H9 (cell line): ENCODE data around the gene DHRSX. TPM values are rescaled to one million over a fixed set of nuclear protein-coding genes. Genes with fewer than 3 reads are reported as not detected.

Experiments used
- DNase-seq: peaks from one replicate; pipeline ENCODE4 v3.0.0-alpha.2; 2017
- H2AFZ ChIP-seq: one replicate; pipeline ENCODE4 v1.6.1; 2013; ENCODE audit warnings: mild to moderate bottlenecking, low read length, control low read depth, moderate library complexity
- H2AK5ac ChIP-seq: 2 replicates; pipeline ENCODE4 v1.6.1; 2013; ENCODE audit warnings: low read length, control low read depth, mixed read lengths; ENCODE audit not compliant: insufficient read length
- H2BK120ac ChIP-seq: one replicate; pipeline ENCODE4 v1.6.1; 2013; ENCODE audit warnings: low read depth, mild to moderate bottlenecking, low read length, control low read depth, inconsistent platforms; ENCODE audit not compliant: poor library complexity, severe bottlenecking
- H2BK12ac ChIP-seq: 2 replicates; pipeline ENCODE4 v1.6.1; 2013; ENCODE audit warnings: low read length, control low read depth, mixed read lengths, low read depth; ENCODE audit not compliant: insufficient read length
- H2BK15ac ChIP-seq: 2 replicates; pipeline ENCODE4 v1.6.1; 2013; ENCODE audit warnings: low read depth, low read length, control low read depth
- H2BK20ac ChIP-seq: one replicate; pipeline ENCODE4 v1.6.1; 2013; ENCODE audit warnings: low read depth, mild to moderate bottlenecking, low read length, control low read depth, inconsistent platforms; ENCODE audit not compliant: poor library complexity, severe bottlenecking
- H2BK5ac ChIP-seq: 2 replicates; pipeline ENCODE4 v1.6.1; 2013; ENCODE audit warnings: low read length, control low read depth, mixed read lengths; ENCODE audit not compliant: insufficient read length
- H3K14ac ChIP-seq: 2 replicates; pipeline ENCODE4 v1.6.1; 2013; ENCODE audit warnings: low read length, control low read depth; ENCODE audit not compliant: insufficient read depth
- H3K18ac ChIP-seq: 2 replicates; pipeline ENCODE4 v1.6.1; 2013; ENCODE audit warnings: low read depth, mild to moderate bottlenecking, mixed read lengths, low read length, control low read depth; ENCODE audit not compliant: insufficient read length
- H3K23ac ChIP-seq: 2 replicates; pipeline ENCODE4 v1.6.1; 2013; ENCODE audit warnings: low read length, control low read depth, mixed read lengths, low read depth; ENCODE audit not compliant: insufficient read length
- H3K23me2 ChIP-seq: 2 replicates; pipeline ENCODE4 v1.6.1; 2013; ENCODE audit warnings: low read depth, mild to moderate bottlenecking, mixed read lengths, low read length, control low read depth; ENCODE audit not compliant: insufficient read length, poor library complexity, severe bottlenecking
- H3K27ac ChIP-seq: 2 replicates; pipeline ENCODE4 v1.5.1; 2013; ENCODE audit warnings: low read length, control low read depth, mixed read lengths, low read depth; ENCODE audit not compliant: insufficient read length
- H3K27me3 ChIP-seq: 2 replicates; pipeline ENCODE4 v1.6.1; 2013; ENCODE audit warnings: low read length, control low read depth, inconsistent platforms; ENCODE audit not compliant: insufficient read depth
- H3K4ac ChIP-seq: 2 replicates; pipeline ENCODE4 v1.6.1; 2013; ENCODE audit warnings: low read depth, mild to moderate bottlenecking, control low read depth, inconsistent platforms, low read length, moderate library complexity
- H3K4me1 ChIP-seq: 2 replicates; pipeline ENCODE4 v1.6.1; 2013; ENCODE audit warnings: low read length, control low read depth, inconsistent platforms; ENCODE audit not compliant: insufficient read depth
- H3K4me2 ChIP-seq: 2 replicates; pipeline ENCODE4 v1.6.1; 2013; ENCODE audit warnings: low read length, control low read depth, mixed read lengths; ENCODE audit not compliant: insufficient read length, insufficient read depth
- H3K56ac ChIP-seq: 2 replicates; pipeline ENCODE4 v1.6.1; 2013; ENCODE audit warnings: low read depth, mild to moderate bottlenecking, mixed read lengths, low read length, control low read depth; ENCODE audit not compliant: insufficient read length
- H3K79me1 ChIP-seq: 2 replicates; pipeline ENCODE4 v1.6.1; 2013; ENCODE audit warnings: low read depth, mild to moderate bottlenecking, moderate library complexity, low read length, control low read depth, inconsistent platforms; ENCODE audit not compliant: insufficient read depth, poor library complexity, severe bottlenecking
- H3K79me2 ChIP-seq: 2 replicates; pipeline ENCODE4 v1.6.1; 2013; ENCODE audit warnings: low read length, control low read depth, inconsistent platforms; ENCODE audit not compliant: insufficient read depth
- H3K9ac ChIP-seq: 2 replicates; pipeline ENCODE4 v1.6.1; 2013; ENCODE audit warnings: low read length, control low read depth, mixed read lengths; ENCODE audit not compliant: insufficient read length; ENCODE audit errors: extremely low read depth
- H3K9me3 ChIP-seq: one replicate; pipeline ENCODE4 v1.6.1; 2013; ENCODE audit warnings: low read depth, low read length, inconsistent platforms; ENCODE audit not compliant: control insufficient read depth
- H3T11ph ChIP-seq: one replicate; pipeline ENCODE4 v1.6.1; 2013; ENCODE audit warnings: mild to moderate bottlenecking, low read length, control low read depth, inconsistent platforms
- H4K20me1 ChIP-seq: one replicate; pipeline ENCODE4 v1.6.1; 2013; ENCODE audit not compliant: control insufficient read depth, insufficient read length, insufficient read depth
- H4K5ac ChIP-seq: 2 replicates; pipeline ENCODE4 v1.6.1; 2013; ENCODE audit warnings: low read depth, mild to moderate bottlenecking, mixed read lengths, low read length, control low read depth; ENCODE audit not compliant: insufficient read length
- H4K8ac ChIP-seq: replicated peaks from 2 replicates; pipeline ENCODE4 v1.6.1; 2013; ENCODE audit warnings: low read length, control low read depth, mixed read lengths, low read depth; ENCODE audit not compliant: insufficient read length
- H4K91ac ChIP-seq: 2 replicates; pipeline ENCODE4 v1.6.1; 2013; ENCODE audit warnings: low read depth, mild to moderate bottlenecking, moderate library complexity, mixed read lengths, low read length, control low read depth; ENCODE audit not compliant: insufficient read length
- H3K27ac Mint-ChIP-seq, 3 experiments: 2 replicates in 2 of 3; 3 replicates in 1 of 3; pipeline ENCODE4 v1.8.0; 2020 to 2021; ENCODE audit warnings: mixed read lengths in 3 of 3, mild to moderate bottlenecking in 1 of 3, moderate library complexity in 1 of 3
- H3K27me3 Mint-ChIP-seq: 2 replicates; pipeline ENCODE4 v1.8.0; 2021; ENCODE audit warnings: low read depth, mild to moderate bottlenecking, moderate library complexity, mixed read lengths
- H3K36me3 Mint-ChIP-seq, 3 experiments: 2 replicates in 2 of 3; 3 replicates in 1 of 3; pipeline ENCODE4 v1.8.0; 2020 to 2021; ENCODE audit warnings: low read depth in 3 of 3, mixed read lengths in 3 of 3; ENCODE audit not compliant: insufficient read depth in 1 of 3
- H3K4me1 Mint-ChIP-seq, 2 experiments: 2 replicates each; pipeline ENCODE4 v1.8.0; 2020; ENCODE audit warnings: mixed read lengths in 2 of 2
- H3K4me3 Mint-ChIP-seq, 2 experiments: 2 replicates in 1 of 2; 3 replicates in 1 of 2; pipeline ENCODE4 v1.8.0; 2020 to 2021; ENCODE audit warnings: mild to moderate bottlenecking in 2 of 2, mixed read lengths in 2 of 2, moderate library complexity in 1 of 2
- H3K9me3 Mint-ChIP-seq, 2 experiments: 2 replicates in 1 of 2; 3 replicates in 1 of 2; pipeline ENCODE4 v1.8.0; 2020; ENCODE audit warnings: mild to moderate bottlenecking in 2 of 2, mixed read lengths in 2 of 2, moderate library complexity in 1 of 2
- WGBS: extraction: QIAGEN DNeasy Blood & Tissue Kit; methylation state at CpG from one replicate; pipeline ENCODE4 v1.1.7; 2013; ENCODE audit warnings: missing lambda C conversion rate, low lambda C conversion rate, mixed read lengths; ENCODE audit not compliant: insufficient read length; ENCODE audit errors: extremely low coverage; 5-methylcytosine and 5-hydroxymethylcytosine counted together
- total RNA-seq: library from RNA; stranded (reverse); gene quantifications from 2 replicates; pipeline ENCODE4 v1.2.1, GENCODE V29; 2021
- TF ChIP-seq, protein P1 (sequence below): fragments of 200-600 bp; sonication (generic); conservative IDR thresholded peaks from 3 replicates; pipeline ENCODE4 v1.8.0; 2021; ENCODE audit warnings: antibody characterized with exemption, mild to moderate bottlenecking

The DHRSX gene
- total RNA-seq, 1 experiment from 2014 or later, result 44.0 TPM

DNA sequence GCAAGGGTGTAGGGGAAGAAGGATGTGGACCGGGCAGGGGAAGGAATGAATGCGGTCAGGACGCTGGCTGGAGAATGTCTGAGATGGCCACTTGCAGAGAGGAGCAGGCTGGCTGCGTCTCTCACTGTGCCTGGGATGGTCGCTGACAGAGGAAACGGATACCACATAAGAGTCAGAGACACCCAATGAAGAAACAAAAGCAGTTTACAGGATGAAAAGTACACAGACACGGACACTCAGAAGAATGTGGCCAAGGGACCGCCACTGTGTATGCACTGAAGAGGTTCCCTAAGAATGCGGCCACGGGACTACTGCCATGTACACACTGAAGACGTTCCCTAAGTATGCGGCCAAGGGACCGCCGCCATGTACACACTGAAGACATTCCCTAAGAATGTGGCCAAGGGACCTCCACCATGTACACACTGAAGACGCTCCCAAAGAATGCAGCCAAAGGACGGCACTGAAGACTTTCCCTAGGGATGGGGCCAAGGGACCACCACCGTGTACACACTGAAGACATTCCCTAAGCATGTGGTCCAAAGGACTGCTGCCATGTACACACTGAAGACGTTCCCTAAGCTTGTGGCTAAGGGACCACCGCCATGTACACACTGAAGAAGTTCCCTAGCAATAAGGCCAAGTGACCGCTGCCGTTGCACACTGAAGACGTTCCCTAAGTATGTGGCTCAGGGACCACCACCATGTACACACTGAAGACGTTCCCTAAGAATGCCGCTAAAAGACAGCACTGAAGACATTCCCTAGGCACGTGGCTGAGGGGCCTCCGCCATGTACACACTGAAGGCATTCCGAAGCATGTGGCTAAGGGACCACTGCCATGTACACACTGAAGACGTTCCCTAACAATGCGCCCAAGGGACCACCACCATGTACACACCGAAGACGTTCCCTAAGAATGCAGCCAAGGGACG, 32.2 kb downstream of the DHRSX start:
- H3K4me2 ChIP-seq, result no peak overlapping the region

More for the DNA sequence above, 32.2 kb downstream of the DHRSX start:
- H3K14ac ChIP-seq, result no peak overlapping the region; the same call in 1 of the 2 replicates
- H2BK15ac ChIP-seq, result no peak overlapping the region
- H3K27me3 Mint-ChIP-seq, result peaks cover 8% of the 10 kb centered on the region
- no peak overlapping the region for H3K27ac Mint-ChIP-seq
- no CpG with 5 or more reads among the region's 32 CpGs for WGBS
- H2BK20ac ChIP-seq, result no peak overlapping the region
- no peak overlapping the region for H2AFZ ChIP-seq
- no peak for DNase-seq
- H2AK5ac ChIP-seq, result no peak overlapping the region
- no peak overlapping the region for H3K9ac ChIP-seq
- peaks cover 10% of the 10 kb centered on the region for H3K79me1 ChIP-seq
- no peaks in the 10 kb centered on the region for H4K20me1 ChIP-seq
- no peak overlapping the region for H3K18ac ChIP-seq
- H3K36me3 Mint-ChIP-seq, result peaks cover 56 to 79% (median 67%) of the 10 kb centered on the region in 3 experiments
- H2BK12ac ChIP-seq, result no peak overlapping the region
- H3K56ac ChIP-seq, result no peak overlapping the region
- H4K91ac ChIP-seq, result no peak overlapping the region
- no peaks in the 10 kb centered on the region for H3K4me1 ChIP-seq
- peaks cover 18% of the 10 kb centered on the region for H3K9me3 ChIP-seq
- no peak overlapping the region for H4K5ac ChIP-seq
- no peak overlapping the region for H3K23ac ChIP-seq
- H3K27me3 ChIP-seq, result no peaks in the 10 kb centered on the region
- peaks cover 58 to 62% of the 10 kb centered on the region in 2 experiments for H3K9me3 Mint-ChIP-seq
- no peak overlapping the region for H2BK120ac ChIP-seq
- no peak overlapping the region for H4K8ac ChIP-seq
- H3K79me2 ChIP-seq, result peaks cover 14% of the 10 kb centered on the region; the same call in 1 of the 2 replicates
- H3K4me3 Mint-ChIP-seq, result no peak overlapping the region
- H3K23me2 ChIP-seq, result no peaks in the 10 kb centered on the region
- H3T11ph ChIP-seq, result no peak overlapping the region
- H3K27ac ChIP-seq, result no peak overlapping the region
- H3K4ac ChIP-seq, result no peak overlapping the region
- no peak overlapping the region for H2BK5ac ChIP-seq
- TF ChIP-seq, protein P1, sequence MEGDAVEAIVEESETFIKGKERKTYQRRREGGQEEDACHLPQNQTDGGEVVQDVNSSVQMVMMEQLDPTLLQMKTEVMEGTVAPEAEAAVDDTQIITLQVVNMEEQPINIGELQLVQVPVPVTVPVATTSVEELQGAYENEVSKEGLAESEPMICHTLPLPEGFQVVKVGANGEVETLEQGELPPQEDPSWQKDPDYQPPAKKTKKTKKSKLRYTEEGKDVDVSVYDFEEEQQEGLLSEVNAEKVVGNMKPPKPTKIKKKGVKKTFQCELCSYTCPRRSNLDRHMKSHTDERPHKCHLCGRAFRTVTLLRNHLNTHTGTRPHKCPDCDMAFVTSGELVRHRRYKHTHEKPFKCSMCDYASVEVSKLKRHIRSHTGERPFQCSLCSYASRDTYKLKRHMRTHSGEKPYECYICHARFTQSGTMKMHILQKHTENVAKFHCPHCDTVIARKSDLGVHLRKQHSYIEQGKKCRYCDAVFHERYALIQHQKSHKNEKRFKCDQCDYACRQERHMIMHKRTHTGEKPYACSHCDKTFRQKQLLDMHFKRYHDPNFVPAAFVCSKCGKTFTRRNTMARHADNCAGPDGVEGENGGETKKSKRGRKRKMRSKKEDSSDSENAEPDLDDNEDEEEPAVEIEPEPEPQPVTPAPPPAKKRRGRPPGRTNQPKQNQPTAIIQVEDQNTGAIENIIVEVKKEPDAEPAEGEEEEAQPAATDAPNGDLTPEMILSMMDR, result no peak
- peaks cover 5 to 9% of the 10 kb centered on the region in 2 experiments for H3K4me1 Mint-ChIP-seq
